Panc1 (cell line): Measurements from ENCODE around the gene TMEM130. TPM values are rescaled to one million over a fixed set of nuclear protein-coding genes. Genes with fewer than 3 reads are reported as not detected.

ENCODE experiments used
- ATAC-seq: fragments of 200-7000 bp; cut with Tn5 transposase; 2 replicates; pipeline ENCODE4 v1.9.1; 2020; ENCODE audit warnings: mild to moderate bottlenecking, moderate library complexity
- BruUV-seq: library from RNA; stranded (reverse); fragments of 400-500 nt; replicated peaks from 2 replicates; lab custom pipeline; 2021; lab: Mats Ljungman, UMichigan
- CTCF ChIA-PET: fragments of 300-600 bp; sonication (Branson Sonifier 250); formaldehyde crosslinking; loops from one replicate; lab custom pipeline; 2022; ENCODE audit warnings: antibody characterized with exemption; lab: Charles Lee
- POLR2A ChIA-PET: fragments of 300-600 bp; sonication (Branson Sonifier 250); formaldehyde crosslinking; loops from one replicate; lab custom pipeline; 2022; ENCODE audit warnings: antibody characterized with exemption; lab: Charles Lee
- DNase-seq: peaks from one replicate; pipeline ENCODE4 v3.0.0-alpha.2; 2010; ENCODE audit warnings: low read depth, low spot score
- H3K27ac ChIP-seq: 2 replicates; pipeline ENCODE4 v1.5.1; 2011; ENCODE audit warnings: mild to moderate bottlenecking, low read length, inconsistent platforms
- H3K27me3 ChIP-seq: fragments of 200-500 bp; sonication (Bioruptor generic); 2 replicates; pipeline ENCODE4 v1.6.0; 2014; ENCODE audit warnings: low read length, inconsistent platforms; ENCODE audit not compliant: control insufficient read depth, insufficient read depth
- H3K36me3 ChIP-seq: fragments of 200-500 bp; sonication (Bioruptor generic); 2 replicates; pipeline ENCODE4 v1.5.1; 2014; ENCODE audit warnings: inconsistent platforms, mild to moderate bottlenecking, low read length, moderate library complexity; ENCODE audit not compliant: control insufficient read depth, insufficient read depth
- H3K4me1 ChIP-seq: 2 replicates; pipeline ENCODE4 v1.5.1; 2011; ENCODE audit warnings: inconsistent platforms, mild to moderate bottlenecking, low read length, moderate library complexity; ENCODE audit not compliant: control insufficient read depth, insufficient read depth
- H3K4me3 ChIP-seq, 2 experiments: 2 replicates each; pipeline ENCODE4 v1.5.1; 2011 to 2012; ENCODE audit warnings: low read depth in 2 of 2, low read length in 2 of 2, mild to moderate bottlenecking in 2 of 2, inconsistent platforms in 1 of 2, moderate library complexity in 1 of 2
- H3K9me3 ChIP-seq: fragments of 200-500 bp; sonication (Bioruptor generic); 2 replicates; pipeline ENCODE4 v1.5.1; 2014; ENCODE audit warnings: low read depth, mild to moderate bottlenecking, inconsistent platforms, low read length, moderate library complexity; ENCODE audit not compliant: control insufficient read depth, insufficient read depth
- POLR2AphosphoS5 ChIP-seq: IDR thresholded peaks from 2 replicates; pipeline ENCODE4 v1.6.1; 2012; ENCODE audit warnings: mild to moderate bottlenecking, low read depth, low read length, moderate library complexity
- SIN3A ChIP-seq: IDR thresholded peaks from 2 replicates; pipeline ENCODE4 v1.6.1; 2012; ENCODE audit warnings: low read depth, mild to moderate bottlenecking, low read length, moderate library complexity, borderline replicate concordance; ENCODE audit not compliant: insufficient read depth
- TCF7L2 ChIP-seq: IDR thresholded peaks from 2 replicates; pipeline ENCODE4 v1.6.1; 2011; ENCODE audit warnings: mild to moderate bottlenecking, low read depth, low read length, inconsistent platforms
- in situ Hi-C: cut with HindIII; loops from 2 replicates; pipeline ENCODE4 v1.10.0; 2016; ENCODE audit warnings: low sequenced_read_pairs, low pct_unique_long_range_greater_than_20kb
- intact Hi-C: fragments of 100-400 bp; cut with micrococcal nuclease; formaldehyde crosslinking; loops from one replicate; pipeline ENCODE4 v1.10.0; 2022; ENCODE audit not compliant: unreplicated experiment
- total RNA-seq: library from RNA; stranded (reverse); gene quantifications from one replicate; pipeline ENCODE4 v1.2.1, GENCODE V29; 2021; ENCODE audit not compliant: unreplicated experiment
- TF ChIP-seq, protein P1 (sequence below), 2 experiments: IDR thresholded peaks; 2 replicates each; pipeline ENCODE4 v1.6.1; 2011 to 2012; ENCODE audit warnings: low read depth in 2 of 2, control low read depth in 1 of 2, low read length in 1 of 2, mild to moderate bottlenecking in 1 of 2, moderate library complexity in 1 of 2; ENCODE audit not compliant: insufficient read depth in 1 of 2
- TF ChIP-seq, protein P2 (sequence below): fragments of 450-650 bp; IDR thresholded peaks from 2 replicates; pipeline ENCODE4 v1.5.1; 2017; ENCODE audit warnings: mild to moderate bottlenecking

Gene TMEM130
- total RNA-seq, 1 experiment from 2014 or later = 0.41 TPM

DNA sequence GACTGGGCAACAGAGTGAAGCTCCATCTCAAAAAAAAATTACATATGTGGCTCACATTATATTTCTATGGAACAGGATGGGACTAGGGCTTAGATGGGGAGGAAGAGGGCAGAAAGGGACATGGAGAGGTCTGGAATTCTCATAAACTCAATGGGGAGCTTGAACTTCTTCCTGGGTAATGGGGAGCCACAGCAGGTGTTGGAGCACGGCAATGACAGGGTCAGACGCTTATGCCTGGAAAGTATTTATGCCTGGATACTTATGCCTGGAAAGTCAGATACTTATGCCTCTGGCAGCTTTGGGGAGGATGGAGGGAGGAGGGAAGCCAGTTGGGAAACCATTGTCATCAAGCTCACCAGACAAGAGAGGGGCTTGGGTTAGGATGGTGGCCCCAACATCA, 36.8 kb downstream of the TMEM130 start:
- ChIA-PET CTCF (no interaction called here), POLR2A (no interaction called here)
- Histone ChIP-seq H3K27ac (no peak overlapping the region), H3K4me3 (no peak overlapping the region), H3K36me3 (no peaks in the 10 kb centered on the region), H3K4me1 (no peaks in the 10 kb centered on the region), H3K27me3 (no peaks in the 10 kb centered on the region), H3K9me3 (no peaks in the 10 kb centered on the region)
- TF ChIP-seq, protein P1, sequence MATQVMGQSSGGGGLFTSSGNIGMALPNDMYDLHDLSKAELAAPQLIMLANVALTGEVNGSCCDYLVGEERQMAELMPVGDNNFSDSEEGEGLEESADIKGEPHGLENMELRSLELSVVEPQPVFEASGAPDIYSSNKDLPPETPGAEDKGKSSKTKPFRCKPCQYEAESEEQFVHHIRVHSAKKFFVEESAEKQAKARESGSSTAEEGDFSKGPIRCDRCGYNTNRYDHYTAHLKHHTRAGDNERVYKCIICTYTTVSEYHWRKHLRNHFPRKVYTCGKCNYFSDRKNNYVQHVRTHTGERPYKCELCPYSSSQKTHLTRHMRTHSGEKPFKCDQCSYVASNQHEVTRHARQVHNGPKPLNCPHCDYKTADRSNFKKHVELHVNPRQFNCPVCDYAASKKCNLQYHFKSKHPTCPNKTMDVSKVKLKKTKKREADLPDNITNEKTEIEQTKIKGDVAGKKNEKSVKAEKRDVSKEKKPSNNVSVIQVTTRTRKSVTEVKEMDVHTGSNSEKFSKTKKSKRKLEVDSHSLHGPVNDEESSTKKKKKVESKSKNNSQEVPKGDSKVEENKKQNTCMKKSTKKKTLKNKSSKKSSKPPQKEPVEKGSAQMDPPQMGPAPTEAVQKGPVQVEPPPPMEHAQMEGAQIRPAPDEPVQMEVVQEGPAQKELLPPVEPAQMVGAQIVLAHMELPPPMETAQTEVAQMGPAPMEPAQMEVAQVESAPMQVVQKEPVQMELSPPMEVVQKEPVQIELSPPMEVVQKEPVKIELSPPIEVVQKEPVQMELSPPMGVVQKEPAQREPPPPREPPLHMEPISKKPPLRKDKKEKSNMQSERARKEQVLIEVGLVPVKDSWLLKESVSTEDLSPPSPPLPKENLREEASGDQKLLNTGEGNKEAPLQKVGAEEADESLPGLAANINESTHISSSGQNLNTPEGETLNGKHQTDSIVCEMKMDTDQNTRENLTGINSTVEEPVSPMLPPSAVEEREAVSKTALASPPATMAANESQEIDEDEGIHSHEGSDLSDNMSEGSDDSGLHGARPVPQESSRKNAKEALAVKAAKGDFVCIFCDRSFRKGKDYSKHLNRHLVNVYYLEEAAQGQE (IDR thresholded peaks at IDR 0.05; ENCODE audit: insufficient read depth in 1 of 2, low read depth in 2 of 2, low read length in 1 of 2) = no peak
- TF ChIP-seq POLR2AphosphoS5 (no peak), SIN3A (no peak), TCF7L2 (no peak)
- TF ChIP-seq, protein P2, sequence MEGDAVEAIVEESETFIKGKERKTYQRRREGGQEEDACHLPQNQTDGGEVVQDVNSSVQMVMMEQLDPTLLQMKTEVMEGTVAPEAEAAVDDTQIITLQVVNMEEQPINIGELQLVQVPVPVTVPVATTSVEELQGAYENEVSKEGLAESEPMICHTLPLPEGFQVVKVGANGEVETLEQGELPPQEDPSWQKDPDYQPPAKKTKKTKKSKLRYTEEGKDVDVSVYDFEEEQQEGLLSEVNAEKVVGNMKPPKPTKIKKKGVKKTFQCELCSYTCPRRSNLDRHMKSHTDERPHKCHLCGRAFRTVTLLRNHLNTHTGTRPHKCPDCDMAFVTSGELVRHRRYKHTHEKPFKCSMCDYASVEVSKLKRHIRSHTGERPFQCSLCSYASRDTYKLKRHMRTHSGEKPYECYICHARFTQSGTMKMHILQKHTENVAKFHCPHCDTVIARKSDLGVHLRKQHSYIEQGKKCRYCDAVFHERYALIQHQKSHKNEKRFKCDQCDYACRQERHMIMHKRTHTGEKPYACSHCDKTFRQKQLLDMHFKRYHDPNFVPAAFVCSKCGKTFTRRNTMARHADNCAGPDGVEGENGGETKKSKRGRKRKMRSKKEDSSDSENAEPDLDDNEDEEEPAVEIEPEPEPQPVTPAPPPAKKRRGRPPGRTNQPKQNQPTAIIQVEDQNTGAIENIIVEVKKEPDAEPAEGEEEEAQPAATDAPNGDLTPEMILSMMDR = no peak
- BruUV-seq = no TSS peak
- DNase-seq = no peak
- ATAC-seq = no peak
- intact Hi-C loops = no loop called here
- in situ Hi-C loops = no loop called here

DNA sequence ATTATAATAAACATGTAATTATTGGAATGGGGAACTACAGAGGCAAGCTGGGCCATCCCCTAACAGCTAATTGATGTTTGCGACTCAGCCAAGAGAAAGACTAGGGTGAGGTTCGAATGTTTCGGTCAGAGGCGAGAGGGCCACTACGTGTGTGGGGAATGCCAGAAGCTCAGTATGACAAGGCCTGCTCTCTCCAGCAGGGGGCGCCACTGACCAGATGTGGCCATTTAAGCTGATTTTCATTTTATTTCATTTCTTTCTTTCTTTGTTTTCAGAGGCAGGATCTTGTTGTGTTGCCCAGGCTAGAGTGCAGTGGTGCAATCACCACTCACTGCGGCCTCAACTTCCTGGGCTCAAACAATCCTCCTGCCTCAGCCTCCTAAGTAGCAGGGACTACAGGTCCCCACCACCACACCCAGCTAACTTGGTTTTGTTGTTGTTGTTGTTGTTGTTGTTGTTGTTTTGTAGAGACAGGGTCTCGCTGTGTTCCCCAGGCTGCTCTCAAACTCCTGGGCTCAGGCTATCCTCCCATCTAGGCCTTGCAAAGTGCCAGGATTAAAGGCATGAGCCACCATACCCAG, 38.1 kb downstream of the TMEM130 start:
- Histone ChIP-seq H3K27ac (no peak overlapping the region), H3K4me3 (no peak overlapping the region), H3K9me3 (no peaks in the 10 kb centered on the region), H3K36me3 (no peaks in the 10 kb centered on the region), H3K4me1 (no peaks in the 10 kb centered on the region), H3K27me3 (no peaks in the 10 kb centered on the region)
- ChIA-PET POLR2A (interaction anchor here (0.6 kb wide), 1 partner anchor 440 kb away, joined by 4 read pairs; no protein-coding TSS in a partner anchor), CTCF (interaction anchor here (0.6 to 1.1 kb wide), 3 partner anchors 19 to 578 kb away, joined by 3 to 4 read pairs (median 3); no protein-coding TSS in a partner anchor)
- no TSS peak for BruUV-seq
- in situ Hi-C loops = no loop called here
- intact Hi-C loops = no loop called here
- TF ChIP-seq SIN3A = no peak
- no peak for TF ChIP-seq POLR2AphosphoS5
- TF ChIP-seq, protein P1 (IDR thresholded peaks at IDR 0.05; ENCODE audit: insufficient read depth in 1 of 2, low read depth in 2 of 2, low read length in 1 of 2) = no peak
- TF ChIP-seq, protein P2 = peak; percentile 87
- ATAC-seq (no peak), DNase-seq (no peak)
